GM18520 (cell line): ENCODE results near the gene SLC41A3.
"Not testable (repeated sequence)": the region's sequence is repeated elsewhere in the genome, so short reads cannot be mapped to it uniquely, and the experiment has no call there.

ENCODE experiments used
- ATAC-seq: cut with Tn5 transposase; IDR thresholded peaks from one replicate; pipeline ENCODE4 v1.9.1; 2021; ENCODE audit not compliant: unreplicated experiment

The SLC41A3 gene

GRCh38 chr3:126084768-126085180, 850 bp upstream of the SLC41A3 start:
- no peak for ATAC-seq

- no peak for ATAC-seq
Measured at GRCh38 chr3:126083511-126083912, 412 bp downstream of the SLC41A3 start.

GRCh38 chr3:126083138-126083445, 832 bp downstream of the SLC41A3 start:
- ATAC-seq, result no peak

GRCh38 chr3:126082362-126083137, 1.4 kb downstream of the SLC41A3 start:
- no peak for ATAC-seq

- ATAC-seq, result no peak
Measured at GRCh38 chr3:126081618-126082361, 2.1 kb downstream of the SLC41A3 start.

- ATAC-seq, result no peak
Measured at GRCh38 chr3:126080970-126081369, 3.0 kb downstream of the SLC41A3 start.

- no peak for ATAC-seq
Measured at GRCh38 chr3:126078866-126079265, 5.1 kb downstream of the SLC41A3 start.

- no peak for ATAC-seq
Measured at GRCh38 chr3:126077754-126078153, 6.2 kb downstream of the SLC41A3 start.

GRCh38 chr3:126076140-126076539, 7.8 kb downstream of the SLC41A3 start:
- ATAC-seq, result no peak

GRCh38 chr3:126070146-126070545, 13.8 kb downstream of the SLC41A3 start:
- ATAC-seq, result no peak

- no peak for ATAC-seq
Measured at GRCh38 chr3:126067959-126068358, 16.0 kb downstream of the SLC41A3 start.

GRCh38 chr3:126066676-126067075, 17.2 kb downstream of the SLC41A3 start:
- ATAC-seq, result not testable (repeated sequence)

- no peak for ATAC-seq
Measured at GRCh38 chr3:126065876-126066275, 18.0 kb downstream of the SLC41A3 start.

- ATAC-seq, result no peak
Measured at GRCh38 chr3:126064627-126065258, 19.2 kb downstream of the SLC41A3 start.

- ATAC-seq, result no peak
Measured at GRCh38 chr3:126063358-126063965, 20.5 kb downstream of the SLC41A3 start.

GRCh38 chr3:126061301-126062032, 22.5 kb downstream of the SLC41A3 start:
- ATAC-seq, result no peak

- no peak for ATAC-seq
Measured at GRCh38 chr3:126060613-126061145, 23.2 kb downstream of the SLC41A3 start.

GRCh38 chr3:126058666-126059065, 25.3 kb downstream of the SLC41A3 start:
- no peak for ATAC-seq

GRCh38 chr3:126057936-126058335, 26.0 kb downstream of the SLC41A3 start:
- no peak for ATAC-seq

- no peak for ATAC-seq
Measured at GRCh38 chr3:126057501-126057819, 26.5 kb downstream of the SLC41A3 start.
